GM19351 (cell line): Measurements from ENCODE around the gene INSL3.
A peak's percentile ranks its signal among the peaks of the same experiment; 100 is the strongest.
"Not testable (repeated sequence)": the region's sequence is repeated elsewhere in the genome, so short reads cannot be mapped to it uniquely, and the experiment has no call there.

ENCODE experiments used
- ATAC-seq: cut with Tn5 transposase; IDR thresholded peaks from one replicate; pipeline ENCODE4 v1.9.1; 2021; ENCODE audit warnings: mild to moderate bottlenecking, moderate library complexity; ENCODE audit not compliant: unreplicated experiment

INSL3 gene

DNA sequence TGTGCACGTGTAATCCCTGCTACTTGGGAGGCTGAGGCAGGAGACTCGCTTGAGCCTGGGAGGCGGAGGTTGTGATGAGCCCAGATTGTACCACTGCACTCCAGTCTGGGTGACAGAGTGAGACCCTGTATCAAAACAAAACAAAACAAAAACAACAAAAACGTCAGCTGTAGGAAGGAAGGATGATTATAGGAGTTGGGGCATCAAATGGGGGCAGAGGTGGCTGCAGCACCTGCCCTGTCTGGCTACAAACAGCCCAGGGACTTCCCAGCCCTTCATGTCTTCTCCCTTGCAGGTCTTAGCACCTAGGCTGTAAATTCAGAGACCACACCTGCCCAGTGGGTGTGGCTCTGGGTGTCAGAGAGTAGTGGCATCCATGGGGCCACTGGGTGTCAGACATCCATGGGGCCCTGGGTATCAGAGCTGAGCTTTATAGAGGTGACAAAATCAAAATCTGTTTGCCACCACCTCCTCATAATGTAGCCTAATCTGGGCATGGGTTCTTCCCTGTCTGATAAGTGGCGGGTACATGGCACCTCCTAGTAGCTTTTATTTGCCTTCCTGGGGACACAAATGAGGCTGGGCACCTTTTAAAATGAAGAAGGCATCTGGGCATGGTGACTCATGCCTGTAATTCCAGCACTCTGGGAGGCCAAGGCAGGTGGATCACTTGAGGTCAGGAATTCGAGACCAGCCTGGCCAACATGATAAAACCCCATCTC is 31.1 kb downstream of the INSL3 start:
- no peak for ATAC-seq

DNA sequence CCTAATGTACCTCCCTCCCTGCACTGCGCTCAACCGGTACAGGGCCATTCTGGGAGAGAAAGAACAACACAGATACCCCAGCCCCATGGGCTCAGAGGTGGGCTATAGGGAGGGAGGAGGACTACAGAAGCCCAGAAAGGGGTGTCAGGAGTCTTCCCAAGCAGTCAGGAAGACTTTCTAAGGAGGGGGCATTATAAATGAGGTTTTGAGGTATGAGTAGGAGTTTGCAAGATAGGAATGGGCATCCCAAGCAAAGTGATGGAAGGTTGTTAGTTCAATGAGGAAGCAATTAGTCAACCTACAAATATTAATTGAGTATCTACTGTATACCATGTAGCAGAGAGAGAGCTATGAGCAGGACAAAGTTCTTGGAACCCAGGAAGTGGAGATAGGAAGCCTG is 32.7 kb downstream of the INSL3 start:
- ATAC-seq: no peak

DNA sequence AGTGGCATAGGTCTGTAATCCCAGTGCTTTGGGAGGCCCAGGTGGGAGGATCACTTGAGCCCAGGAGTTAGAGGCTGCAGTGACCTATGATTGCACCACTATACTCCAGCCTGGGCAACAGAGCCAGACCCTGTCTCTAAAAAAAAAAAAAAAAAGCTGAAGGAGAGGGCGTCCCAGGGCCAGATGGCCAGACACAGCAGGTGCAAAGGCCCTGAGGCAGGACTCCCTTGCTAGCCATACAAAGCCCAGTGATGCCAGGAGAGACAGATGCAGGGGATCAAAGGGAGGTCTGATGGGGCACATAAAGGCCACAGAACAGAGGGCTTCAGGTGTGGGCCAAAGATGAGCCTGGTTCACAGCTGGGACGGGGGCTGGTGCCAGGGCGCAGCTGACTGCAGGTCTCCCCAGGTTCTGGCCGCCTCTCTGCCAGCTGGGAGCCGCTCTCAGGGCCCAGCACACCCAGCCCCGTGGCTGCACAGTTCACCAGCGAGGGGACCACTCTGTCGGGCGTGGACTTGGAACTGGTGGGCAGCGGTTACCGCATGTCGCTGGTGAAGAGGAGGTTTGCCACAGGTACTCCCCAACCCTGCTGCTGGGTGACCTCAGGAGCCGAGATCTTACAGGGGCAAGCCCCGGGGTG is 33.9 kb downstream of the INSL3 start:
- ATAC-seq: no peak

DNA sequence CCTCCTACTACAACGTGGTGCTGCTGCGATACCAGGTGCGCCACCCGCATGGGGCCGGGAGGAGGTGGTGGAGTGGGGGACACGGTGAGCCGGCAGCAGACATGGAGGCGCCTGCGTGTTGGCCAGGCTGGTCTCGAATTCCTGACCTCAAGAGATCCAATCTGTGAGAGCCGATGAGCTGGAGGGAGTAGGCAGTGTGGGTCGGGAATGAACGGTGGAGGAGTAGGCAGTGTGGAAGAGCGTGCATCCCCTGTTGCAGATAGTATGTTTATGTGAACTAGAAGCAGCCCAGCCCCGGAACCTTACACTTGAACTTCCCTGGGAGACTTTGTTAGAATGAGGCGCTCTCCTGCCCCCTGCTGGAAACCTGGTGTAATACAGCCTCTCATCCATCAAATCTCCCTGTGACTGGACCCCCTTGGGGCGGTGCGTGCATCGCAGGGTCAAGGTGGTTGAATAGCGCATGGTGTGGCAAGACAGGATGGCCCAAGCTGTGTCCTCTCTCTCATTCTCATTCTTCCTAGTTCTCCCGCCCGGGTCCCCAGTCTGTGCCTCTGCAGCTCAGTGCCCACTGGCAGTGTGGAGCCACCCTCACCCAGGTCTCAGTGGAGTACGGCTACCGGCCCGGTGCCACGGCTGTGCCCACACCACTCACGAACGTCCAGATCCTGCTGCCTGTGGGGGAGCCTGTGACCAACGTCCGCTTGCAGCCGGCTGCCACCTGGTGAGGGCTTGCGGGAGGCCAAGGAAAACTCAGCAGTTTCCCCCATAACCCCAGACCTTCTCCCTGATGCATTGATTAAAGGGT is 36.9 kb downstream of the INSL3 start:
- no peak for ATAC-seq

DNA sequence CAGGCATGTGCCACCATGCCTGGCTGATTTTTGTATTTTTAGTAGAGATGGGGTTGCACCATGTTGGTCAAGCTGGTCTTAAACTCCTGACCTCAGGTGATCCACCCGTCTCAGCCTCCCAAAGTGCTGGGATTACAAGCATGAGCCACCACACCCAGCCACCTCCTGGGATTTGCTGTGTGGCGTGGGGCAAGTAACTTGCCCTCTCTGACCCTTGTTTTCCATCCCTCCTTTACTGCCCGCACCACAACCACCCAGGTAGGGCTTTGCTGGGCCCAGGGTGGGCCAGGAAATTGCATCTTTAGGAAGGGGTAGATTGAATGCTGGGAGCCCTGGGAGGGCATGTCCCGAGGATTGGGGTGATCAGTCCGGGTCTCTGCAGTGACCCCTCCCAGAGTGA is 37.6 kb downstream of the INSL3 start:
- ATAC-seq: not testable (repeated sequence)

DNA sequence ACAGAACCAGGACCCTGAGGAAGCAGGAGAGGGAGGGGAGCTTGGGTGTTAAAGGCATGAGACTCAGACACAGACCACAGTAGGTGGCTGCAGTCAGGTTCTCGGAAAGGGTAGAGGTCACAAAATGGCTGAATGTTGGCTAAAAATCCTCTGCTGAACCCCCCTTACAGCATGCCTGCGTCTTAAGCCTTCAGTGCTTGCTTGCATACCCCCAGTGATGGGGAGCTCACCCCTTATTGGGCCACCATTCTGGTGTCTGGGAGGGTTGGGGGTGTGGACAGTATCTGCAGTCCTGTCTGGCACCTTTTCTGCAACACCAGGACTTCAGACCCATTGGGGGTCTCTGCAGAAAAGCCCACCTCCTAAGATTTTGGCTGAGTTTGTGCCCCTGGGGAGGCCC is 40.5 kb downstream of the INSL3 start:
- ATAC-seq: no peak

DNA sequence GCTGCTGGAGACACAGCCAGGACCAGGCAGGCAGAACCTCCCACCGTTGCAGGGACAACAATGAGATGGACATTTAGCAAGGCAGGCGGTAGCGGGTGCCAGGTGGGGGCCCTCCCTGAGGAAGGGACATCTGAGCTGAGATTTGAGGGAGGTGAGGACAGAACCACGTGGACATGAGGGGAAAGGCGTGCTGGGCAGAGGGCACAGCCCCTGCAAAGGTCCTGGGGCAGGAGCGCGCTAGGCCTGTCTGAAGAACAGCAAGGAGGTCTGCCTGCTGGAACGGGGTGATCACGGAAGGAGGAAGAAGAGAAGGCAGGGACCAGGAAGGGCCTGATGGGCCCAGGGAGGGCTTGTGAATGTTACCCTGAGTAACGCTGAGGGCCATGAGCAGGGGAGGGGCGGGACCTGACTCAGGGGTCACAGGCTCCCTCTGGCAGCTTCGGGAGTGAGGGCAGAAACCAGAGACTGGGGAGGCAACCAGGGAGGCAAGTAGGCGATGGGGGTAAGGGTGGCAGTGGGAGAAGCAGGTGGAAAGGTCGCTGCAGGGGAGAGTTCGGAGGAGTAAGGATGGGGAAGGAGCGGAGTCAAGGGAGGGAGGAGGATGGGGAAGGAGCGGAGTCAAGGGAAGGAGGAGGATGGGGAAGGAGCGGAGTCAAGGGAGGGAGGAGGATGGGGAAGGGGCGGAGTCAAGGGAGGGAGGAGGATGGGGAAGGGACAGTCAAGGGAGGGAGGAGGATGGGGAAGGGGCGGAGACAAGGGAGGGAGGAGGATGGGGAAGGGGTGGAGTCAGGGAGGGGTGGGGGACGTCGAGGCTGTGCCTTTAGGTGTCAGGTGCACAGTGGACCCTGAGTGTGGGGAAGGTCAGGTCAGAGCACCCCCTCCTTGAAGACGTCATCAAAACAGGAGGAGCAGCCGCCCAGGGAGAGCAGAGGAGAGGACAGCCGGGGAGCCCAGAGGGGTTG is 42.1 kb downstream of the INSL3 start:
- no peak for ATAC-seq

DNA sequence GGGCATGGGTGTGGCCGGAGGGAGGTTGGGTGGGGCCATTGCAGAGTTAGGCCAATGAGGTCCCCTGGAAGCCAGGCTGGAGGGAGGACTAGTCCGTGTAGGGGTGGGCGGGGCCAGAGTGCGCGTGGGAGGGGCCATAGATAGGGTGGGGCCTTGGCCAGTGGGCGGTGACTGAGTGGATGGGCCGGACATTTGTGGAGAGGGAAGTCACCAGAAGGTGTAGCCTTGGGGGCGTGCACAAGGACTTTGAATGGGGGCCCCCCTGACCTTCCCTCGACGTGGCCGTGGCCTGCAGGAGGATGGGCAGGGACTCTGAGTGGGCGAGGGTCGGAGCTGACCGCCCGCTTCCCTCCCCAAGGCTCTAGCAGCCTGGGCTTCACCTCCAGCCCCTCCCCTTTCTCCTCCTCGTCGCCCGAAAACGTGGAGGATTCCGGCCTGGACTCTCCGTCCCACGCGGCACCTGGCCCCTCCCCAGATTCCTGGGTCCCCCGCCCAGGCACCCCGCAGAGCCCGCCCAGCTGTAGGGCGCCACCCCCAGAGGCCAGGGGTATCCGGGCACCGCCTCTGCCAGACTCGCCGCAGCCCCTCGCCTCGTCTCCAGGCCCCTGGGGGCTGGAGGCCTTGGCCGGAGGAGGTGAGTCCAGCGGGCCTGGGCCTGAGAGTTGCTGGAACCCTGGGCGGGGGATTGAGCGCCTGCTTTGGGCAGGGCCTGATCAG is 42.9 kb downstream of the INSL3 start:
- ATAC-seq: no peak

DNA sequence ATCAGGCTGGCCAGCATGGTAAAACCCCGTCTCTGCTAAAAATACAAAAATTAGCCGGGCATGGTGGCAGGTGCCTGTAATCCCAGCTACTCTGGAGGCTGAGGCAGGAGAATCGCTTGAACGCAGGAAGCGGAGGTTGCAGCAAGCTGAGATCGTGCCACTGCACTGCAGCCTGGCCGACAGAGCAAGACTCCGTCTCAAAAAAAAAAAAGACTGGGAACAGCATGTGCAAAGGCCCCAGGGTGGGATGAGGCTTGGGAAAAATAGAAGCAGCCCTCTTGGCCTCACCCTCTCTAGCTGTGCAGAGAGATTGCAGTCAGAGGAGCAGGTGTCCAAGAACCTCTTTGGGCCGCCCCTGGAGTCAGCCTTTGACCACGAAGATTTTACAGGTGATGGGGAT is 43.5 kb downstream of the INSL3 start:
- ATAC-seq: not testable (repeated sequence)

DNA sequence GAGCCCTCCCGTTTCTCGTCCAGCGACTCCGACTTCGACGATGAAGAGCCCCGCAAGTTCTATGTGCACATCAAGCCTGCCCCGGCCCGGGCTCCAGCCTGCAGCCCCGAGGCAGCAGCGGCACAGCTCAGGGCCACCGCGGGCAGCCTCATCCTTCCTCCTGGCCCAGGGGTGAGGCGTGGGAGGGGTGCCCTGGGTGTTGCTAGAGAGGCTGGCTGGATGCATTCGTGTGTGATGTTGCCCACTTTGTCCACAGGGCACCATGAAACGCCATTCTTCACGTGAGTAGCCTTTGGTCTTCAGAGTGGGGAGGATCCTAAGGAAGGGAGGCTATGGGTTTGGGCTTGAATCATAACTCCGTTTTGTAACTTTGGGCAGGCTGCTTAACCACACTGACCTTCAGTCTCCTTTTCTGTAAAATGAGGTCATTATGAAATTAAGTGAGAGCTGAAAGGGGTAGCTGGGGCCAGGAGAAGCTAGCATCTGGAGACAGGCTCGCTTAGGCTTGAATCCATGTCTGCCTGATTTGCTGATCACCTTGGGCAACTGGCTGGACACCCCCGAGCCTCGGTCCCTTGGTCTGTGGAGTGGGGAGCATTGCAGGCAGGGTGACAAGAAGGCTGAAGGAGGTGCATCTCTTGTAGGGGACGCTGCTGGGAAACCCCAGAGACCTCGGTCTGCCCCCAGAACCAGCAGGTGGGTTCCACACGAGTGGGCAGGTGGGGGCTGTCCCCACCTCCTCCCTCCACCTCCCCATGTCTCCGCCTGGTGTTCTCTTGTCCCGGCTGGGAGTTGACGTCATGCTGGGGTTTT is 45.1 kb downstream of the INSL3 start:
- peak; percentile 65 for ATAC-seq

DNA sequence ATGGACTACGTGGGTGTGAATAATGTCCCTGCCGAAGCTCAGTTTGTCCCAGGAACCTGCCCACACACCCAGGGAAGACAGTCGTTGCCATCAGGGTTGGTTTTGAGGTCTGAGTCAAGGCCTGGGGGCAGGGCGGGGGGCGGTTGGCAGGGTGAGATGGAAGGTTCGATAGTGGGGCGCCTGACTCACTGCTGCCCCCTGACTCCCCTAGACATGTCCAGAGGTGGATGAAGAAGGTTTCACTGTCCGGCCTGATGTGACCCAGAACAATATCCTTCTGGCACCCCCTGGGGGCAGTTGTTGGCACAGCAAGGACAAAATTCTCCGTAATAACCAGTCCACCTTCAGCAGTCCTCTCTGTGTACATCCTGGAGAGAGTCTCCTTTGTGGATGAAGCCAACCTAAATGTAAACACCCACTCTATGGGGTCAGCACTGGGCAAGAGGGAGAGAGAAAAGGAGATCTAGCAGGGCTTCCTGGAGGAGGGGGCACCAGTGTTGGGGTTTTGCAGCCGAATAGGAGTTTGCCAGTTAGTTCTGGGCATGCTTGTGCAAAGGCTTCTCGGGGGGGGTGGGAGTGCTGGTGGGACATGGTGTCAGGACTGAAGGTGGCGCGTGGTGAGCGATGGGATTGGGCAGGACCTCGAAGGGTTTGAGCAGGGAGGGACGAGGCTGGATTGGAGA is 45.9 kb downstream of the INSL3 start:
- no peak for ATAC-seq

DNA sequence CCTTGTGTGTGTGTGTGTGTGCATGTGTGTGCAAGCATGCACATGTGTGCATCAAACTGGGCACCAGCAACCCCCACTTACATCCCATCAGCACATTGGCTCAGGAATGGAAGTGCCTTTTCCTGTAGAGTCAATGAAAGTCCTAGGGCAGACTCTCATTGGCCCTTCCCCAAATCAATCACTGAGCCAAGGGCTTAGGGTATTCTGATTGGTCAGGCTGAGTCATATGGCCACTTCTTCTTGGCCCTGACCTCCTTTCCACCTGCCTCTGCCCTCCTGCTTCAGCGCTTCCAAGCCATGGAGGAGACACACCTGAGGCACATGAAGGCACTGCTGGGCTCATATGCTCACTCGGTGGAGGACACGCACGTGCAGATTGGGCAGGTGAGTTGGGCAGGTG is 49.1 kb downstream of the INSL3 start:
- ATAC-seq: no peak

DNA sequence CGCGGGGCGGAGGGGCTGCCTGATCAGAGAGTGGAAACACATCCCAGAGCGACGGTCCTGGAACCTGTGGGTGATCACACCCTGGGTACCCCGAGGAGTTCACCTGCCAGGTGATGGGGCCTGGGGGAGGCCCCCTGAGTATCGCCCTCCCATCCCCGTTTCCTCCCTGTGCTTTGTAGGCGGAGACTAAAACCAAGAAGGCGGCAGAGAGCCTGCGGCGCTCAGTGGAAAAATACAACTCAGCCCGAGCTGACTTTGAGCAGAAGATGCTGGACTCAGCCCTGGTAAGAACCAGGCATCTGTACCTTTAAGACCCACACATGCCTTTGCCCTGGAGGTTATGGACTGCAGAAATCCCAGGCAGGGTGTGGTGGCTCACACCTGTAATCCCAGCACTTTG is 50.7 kb downstream of the INSL3 start:
- no peak for ATAC-seq

DNA sequence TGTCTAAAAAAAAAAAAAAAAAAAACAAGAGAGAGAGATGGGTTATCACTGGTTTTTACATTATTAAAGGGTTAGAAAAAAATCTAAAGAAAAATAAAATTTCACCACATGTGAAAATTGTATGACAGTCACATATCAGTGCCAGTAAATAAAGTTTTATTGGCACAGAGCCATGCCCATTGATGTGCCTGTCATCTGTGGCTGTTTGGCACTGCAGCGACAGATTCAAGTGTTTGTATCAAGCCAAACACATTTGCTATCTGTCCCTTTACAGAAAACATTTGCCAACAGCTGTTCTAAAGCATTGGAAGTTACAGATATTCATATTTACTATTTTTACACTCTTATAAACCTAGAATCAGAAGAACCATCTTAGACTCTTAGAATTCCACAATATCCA is 53.8 kb downstream of the INSL3 start:
- ATAC-seq: no peak

DNA sequence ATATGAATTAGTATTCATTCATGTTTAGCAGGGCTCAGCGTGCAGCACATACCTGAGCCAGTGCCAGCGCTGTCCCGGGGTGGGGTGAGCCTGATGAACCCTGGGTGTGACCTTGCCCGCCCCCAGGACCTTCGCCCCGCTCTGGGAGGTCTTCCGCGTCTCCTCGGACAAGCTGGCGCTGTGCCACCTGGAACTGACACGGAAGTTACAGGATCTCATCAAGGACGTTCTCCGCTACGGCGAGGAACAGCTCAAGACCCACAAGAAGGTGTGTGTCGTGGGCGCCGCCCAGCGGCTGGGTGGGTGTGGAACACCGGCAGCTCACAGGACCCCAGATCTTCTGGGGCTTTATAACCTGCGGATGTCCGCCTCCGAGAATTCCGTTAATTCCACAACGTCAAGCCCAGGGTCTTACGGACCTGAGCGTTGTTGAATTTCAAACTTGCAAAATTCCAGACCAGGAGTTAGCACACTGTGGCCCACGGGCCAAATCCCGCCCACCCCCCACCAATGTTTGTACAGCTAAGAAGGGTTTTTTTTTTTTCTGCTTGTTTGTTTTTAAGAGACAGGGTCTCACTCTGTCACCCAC is 54.7 kb downstream of the INSL3 start:
- no peak for ATAC-seq
